ENCODE measurements around the gene PALS1.
"Not testable (repeated sequence)": the region's sequence is repeated elsewhere in the genome, so short reads cannot be mapped to it uniquely, and the experiment has no call there.

PALS1 gene

GRCh38 chr14:67265131-67265530, 23.9 kb downstream of the PALS1 start:
- H3K4me3 ChIP-seq (ENCODE audit: control insufficient read depth, low read depth, low read length): no peak overlapping the region
- no peak for DNase-seq (ENCODE audit: low read depth)
- no peak for TF ChIP-seq CTCF (IDR thresholded peaks at IDR 0.05; ENCODE audit: control insufficient read depth, insufficient read depth, low read depth, low read length, missing control alignments)

- no peak overlapping the region for H3K4me3 ChIP-seq (ENCODE audit: control insufficient read depth, low read depth, low read length)
- DNase-seq (ENCODE audit: low read depth): no peak
- no peak for TF ChIP-seq CTCF (IDR thresholded peaks at IDR 0.05; ENCODE audit: control insufficient read depth, insufficient read depth, low read depth, low read length, missing control alignments)
These were observed 26.5 kb downstream of the PALS1 start for GRCh38 chr14:67267576-67268328.

- no peak for DNase-seq (ENCODE audit: low read depth)
- TF ChIP-seq CTCF (IDR thresholded peaks at IDR 0.05; ENCODE audit: control insufficient read depth, insufficient read depth, low read depth, low read length, missing control alignments): no peak
- H3K4me3 ChIP-seq (ENCODE audit: control insufficient read depth, low read depth, low read length): no peak overlapping the region
These were observed 27.4 kb downstream of the PALS1 start for GRCh38 chr14:67268426-67269150.

- H3K4me3 ChIP-seq (ENCODE audit: control insufficient read depth, low read depth, low read length): no peak overlapping the region
- peak; percentile 40 for DNase-seq (ENCODE audit: low read depth)
- no peak for TF ChIP-seq CTCF (IDR thresholded peaks at IDR 0.05; ENCODE audit: control insufficient read depth, insufficient read depth, low read depth, low read length, missing control alignments)
These were observed 28.2 kb downstream of the PALS1 start for GRCh38 chr14:67269298-67270060.

GRCh38 chr14:67270145-67270753, 29.0 kb downstream of the PALS1 start:
- TF ChIP-seq CTCF (IDR thresholded peaks at IDR 0.05; ENCODE audit: control insufficient read depth, insufficient read depth, low read depth, low read length, missing control alignments): no peak
- no peak for DNase-seq (ENCODE audit: low read depth)
- no peak overlapping the region for H3K4me3 ChIP-seq (ENCODE audit: control insufficient read depth, low read depth, low read length)

- H3K4me3 ChIP-seq (ENCODE audit: control insufficient read depth, low read depth, low read length): no peak overlapping the region
- no peak for DNase-seq (ENCODE audit: low read depth)
- TF ChIP-seq CTCF (IDR thresholded peaks at IDR 0.05; ENCODE audit: control insufficient read depth, insufficient read depth, low read depth, low read length, missing control alignments): no peak
These were observed 29.7 kb downstream of the PALS1 start for GRCh38 chr14:67270933-67271332.

GRCh38 chr14:67273281-67273680, 32.0 kb downstream of the PALS1 start:
- not testable (repeated sequence) for DNase-seq (ENCODE audit: low read depth); H3K4me3 ChIP-seq (ENCODE audit: control insufficient read depth, low read depth, low read length)
